Measurements from ENCODE around the gene RPS6KA2.

RPS6KA2 gene

GRCh38 chr6:166462461-166463135 lies 164.5 kb downstream of the RPS6KA2 start:
- no peak for DNase-seq (ENCODE audit: low spot score)
- no peak for TF ChIP-seq CTCF (IDR thresholded peaks at IDR 0.05; ENCODE audit: extremely low read depth, insufficient read depth, missing control alignments)
- in situ Hi-C loops (cut with MboI; ENCODE audit: low pct_unique_long_range_greater_than_20kb, low sequenced_read_pairs, unreplicated experiment), result no loop called here

DNA sequence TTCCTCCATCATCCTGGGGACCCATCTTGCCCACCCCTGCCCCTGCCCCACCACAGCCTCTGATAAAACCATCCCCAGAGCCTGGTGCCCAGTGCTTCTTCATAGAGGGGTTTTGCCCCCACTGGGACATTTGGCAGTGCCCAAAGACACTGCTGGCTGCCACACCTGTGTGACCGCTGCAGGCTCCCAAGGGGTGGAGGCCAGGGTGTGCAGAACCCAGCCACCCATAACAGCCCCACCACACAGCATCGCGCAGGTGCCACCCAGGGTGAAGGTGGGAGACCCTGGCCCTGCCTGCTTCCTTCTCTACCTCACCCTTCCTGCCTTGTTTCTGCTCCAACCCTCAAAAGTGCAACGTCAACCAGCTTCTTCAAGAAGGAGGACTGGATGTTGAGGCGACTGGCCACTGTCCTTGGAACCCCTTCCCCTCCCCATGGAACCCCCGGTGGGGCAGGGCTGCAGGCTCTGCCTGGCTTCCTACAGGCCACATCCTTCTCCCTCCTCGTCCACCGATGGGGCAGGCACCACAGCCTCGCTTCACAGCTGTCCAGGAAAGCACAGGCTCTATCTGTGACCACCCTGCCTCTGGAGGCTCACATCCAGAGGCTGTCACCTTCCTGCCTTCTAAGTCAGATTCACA lies 165.1 kb downstream of the RPS6KA2 start:
- TF ChIP-seq CTCF (IDR thresholded peaks at IDR 0.05; ENCODE audit: extremely low read depth, insufficient read depth, missing control alignments), result no peak
- in situ Hi-C loops (cut with MboI; ENCODE audit: low pct_unique_long_range_greater_than_20kb, low sequenced_read_pairs, unreplicated experiment), result no loop called here
- no peak for DNase-seq (ENCODE audit: low spot score)

DNA sequence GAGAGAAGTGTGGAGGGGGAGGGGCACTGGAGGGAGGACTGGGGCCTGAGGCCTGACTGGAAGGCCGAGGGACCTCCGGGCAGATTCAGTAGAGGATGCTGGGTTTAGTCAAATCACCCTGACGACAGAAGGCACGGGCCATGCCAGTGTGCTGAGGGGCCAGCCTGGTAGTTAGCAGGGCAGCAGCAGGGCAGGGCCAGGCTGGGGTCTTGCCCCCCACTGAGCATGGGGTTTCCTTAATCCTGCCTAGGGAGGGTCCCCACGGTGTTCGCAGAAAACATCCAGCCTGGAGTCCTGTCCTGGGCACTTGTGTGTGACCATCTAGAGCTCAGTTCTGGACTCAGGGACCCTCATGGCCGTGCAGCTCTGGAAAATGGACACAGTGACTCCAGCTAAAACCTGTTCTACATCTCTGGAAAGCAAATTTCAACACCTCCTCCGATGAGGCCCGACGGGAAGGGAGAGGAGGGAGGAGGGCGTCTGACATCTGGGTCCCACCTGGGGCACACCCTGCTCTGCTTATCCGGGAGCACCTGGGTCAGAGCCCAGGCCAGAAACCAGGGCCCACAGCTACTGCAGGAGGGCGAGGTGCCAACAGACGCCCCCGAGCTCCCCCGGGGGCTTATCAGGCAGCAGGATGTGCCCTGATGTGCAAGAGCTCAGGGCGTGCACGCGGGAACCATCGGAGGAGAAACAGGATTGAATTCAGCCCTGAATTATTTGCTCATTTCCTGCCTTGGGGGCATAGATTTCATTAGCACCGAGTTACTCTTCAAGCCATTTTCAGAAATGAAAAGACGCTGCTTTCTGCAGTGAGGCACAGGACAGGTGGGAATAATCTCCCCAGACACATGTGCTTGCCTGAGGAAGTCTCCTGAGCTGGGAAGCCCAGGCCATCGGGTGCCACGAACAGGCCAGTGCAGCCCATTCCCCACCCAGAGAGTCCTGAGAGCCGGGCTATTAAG lies 166.3 kb downstream of the RPS6KA2 start:
- in situ Hi-C loops (cut with MboI; ENCODE audit: low pct_unique_long_range_greater_than_20kb, low sequenced_read_pairs, unreplicated experiment), result no loop called here
- TF ChIP-seq CTCF (IDR thresholded peaks at IDR 0.05; ENCODE audit: extremely low read depth, insufficient read depth, missing control alignments), result no peak
- DNase-seq (ENCODE audit: low spot score), result no peak

GRCh38 chr6:166459906-166460305 lies 167.1 kb downstream of the RPS6KA2 start:
- in situ Hi-C loops (cut with MboI; ENCODE audit: low pct_unique_long_range_greater_than_20kb, low sequenced_read_pairs, unreplicated experiment), result no loop called here
- TF ChIP-seq CTCF (IDR thresholded peaks at IDR 0.05; ENCODE audit: extremely low read depth, insufficient read depth, missing control alignments), result no peak
- no peak for DNase-seq (ENCODE audit: low spot score)

DNA sequence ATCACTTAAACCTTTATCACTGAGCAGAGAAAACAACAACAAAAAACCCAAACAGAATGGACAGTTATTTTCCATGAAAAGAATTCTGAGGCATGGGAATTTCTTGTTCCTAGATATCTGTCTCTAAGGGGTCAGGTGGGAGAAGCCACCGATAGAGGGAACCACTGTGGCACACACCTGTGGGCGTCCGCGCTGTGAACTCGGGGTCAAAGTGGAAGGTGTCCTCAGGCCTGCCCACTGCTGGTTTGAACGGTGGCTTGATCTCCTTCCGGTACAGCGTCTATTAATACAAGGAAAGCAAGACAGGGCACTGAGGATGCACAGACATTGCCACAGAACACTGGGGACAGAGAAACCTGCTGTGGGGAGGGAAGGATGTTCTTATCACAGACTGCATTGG lies 167.8 kb downstream of the RPS6KA2 start:
- in situ Hi-C loops (cut with MboI; ENCODE audit: low pct_unique_long_range_greater_than_20kb, low sequenced_read_pairs, unreplicated experiment), result no loop called here
- no peak for TF ChIP-seq CTCF (IDR thresholded peaks at IDR 0.05; ENCODE audit: extremely low read depth, insufficient read depth, missing control alignments)

GRCh38 chr6:166456395-166457156 lies 170.5 kb downstream of the RPS6KA2 start:
- in situ Hi-C loops (cut with MboI; ENCODE audit: low pct_unique_long_range_greater_than_20kb, low sequenced_read_pairs, unreplicated experiment), result no loop called here
- DNase-seq (ENCODE audit: low spot score), result peak; percentile 51
- TF ChIP-seq CTCF (IDR thresholded peaks at IDR 0.05; ENCODE audit: extremely low read depth, insufficient read depth, missing control alignments), result peak; percentile 36

More for the DNA sequence above, 167.8 kb downstream of the RPS6KA2 start:
- no peak for DNase-seq (ENCODE audit: low spot score)

All from GM13977 (cell line).